NCI-H524 treated with DMSO at 0.1 percent for 48 hours (cell line): Measurements from ENCODE around the gene ZBTB22.

Source experiments
- DNase-seq: peaks from one replicate; lab custom pipeline; 2025; lab: John Stamatoyannopoulos, UW

Gene ZBTB22

DNA sequence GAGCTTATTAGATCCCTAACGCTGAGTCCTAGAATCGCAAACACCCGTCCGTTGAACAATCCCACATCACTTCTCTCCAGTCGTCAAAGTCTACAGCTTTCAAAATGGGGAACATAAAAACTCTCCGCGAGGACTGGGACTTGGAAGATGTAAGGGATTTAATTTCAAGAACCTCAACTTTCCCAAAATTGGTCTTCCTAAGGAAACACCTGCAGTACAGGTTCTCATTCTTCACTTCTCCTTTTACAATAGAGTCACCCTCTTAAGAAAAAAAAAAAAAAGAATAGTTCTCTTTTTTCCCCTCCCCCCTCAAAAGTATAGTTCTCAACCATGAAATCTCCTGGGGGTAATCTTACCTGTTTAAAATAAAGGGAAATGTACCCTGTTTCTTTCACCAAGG is 6.6 kb upstream of the ZBTB22 start:
- DNase-seq: no peak

DNA sequence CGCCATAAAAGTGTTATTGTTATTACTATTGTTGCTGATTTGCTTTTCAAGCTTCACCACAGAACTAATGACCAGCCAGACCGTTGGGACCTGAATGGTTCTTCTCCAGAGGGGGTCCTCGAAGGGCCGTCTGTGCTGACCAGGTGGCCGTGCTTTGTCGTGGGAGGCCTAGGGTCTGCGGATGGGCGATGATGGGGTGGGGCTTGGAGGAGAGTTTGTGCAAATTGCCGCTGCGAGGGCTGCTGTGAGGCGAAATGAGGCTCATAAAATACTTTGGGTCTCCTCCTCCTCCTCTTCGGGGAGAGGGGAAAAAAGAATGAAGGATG is 6.0 kb upstream of the ZBTB22 start:
- DNase-seq: no peak

DNA sequence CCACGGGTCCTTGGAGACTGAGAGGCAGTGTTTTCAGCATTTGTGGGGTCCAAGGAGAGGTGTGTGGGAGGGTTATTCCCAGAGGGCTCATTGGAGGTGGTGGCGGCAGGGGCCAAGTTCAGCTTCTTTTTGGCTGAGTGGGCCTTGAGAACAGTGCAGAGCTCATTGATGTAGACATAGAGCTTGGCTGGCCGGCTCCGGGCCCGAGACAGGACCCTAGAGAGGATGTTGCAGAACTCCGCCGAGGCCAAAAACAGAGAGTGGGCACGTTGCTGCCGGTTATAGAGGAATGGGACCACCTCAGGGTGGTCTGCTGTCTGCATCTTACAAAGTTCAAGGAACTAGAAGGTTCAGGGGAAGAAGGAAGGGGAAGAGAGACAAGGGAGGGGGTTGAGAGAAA is 3.7 kb upstream of the ZBTB22 start:
- no peak for DNase-seq

DNA sequence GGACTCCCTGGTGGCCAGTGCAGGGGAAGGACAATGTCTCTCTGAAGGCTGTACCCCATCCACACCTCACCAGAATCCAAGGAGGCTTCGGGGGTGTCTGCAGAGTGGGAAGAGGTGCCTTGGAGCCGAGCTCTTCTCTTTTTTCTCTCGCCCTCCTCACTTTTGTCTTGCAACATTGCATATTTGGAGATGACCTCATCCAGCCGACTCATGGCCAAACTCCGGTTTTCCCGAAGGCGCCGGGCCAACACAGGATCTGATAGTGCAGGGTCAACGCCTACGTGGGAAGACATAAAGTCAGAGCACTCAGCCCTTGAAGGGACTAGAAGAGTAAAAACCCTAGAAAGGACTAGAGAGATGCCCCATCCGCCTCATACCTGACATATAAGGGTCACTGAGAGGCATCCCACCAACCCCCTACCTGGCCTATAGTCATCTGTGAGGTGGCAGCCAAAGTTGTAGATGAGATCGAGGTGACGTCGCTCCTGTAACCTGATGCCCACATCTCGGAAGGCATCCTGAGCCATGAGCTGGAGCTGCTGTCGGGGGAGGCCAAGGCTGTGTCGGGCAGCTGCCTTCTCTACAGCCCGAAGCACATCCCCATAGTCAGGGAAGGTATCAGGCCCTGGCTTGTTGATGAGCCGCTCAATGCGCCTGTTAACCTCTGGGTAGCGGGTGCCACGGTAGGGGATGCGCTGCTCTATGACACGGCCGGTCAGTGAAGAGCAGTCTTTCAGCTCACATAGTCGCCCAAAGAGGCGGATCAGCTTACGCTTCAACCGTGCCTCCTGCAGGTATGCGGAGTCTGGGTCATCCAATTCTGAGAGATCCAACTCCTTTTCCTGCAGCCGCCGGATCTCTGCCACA is 3.0 kb upstream of the ZBTB22 start:
- no peak for DNase-seq

DNA sequence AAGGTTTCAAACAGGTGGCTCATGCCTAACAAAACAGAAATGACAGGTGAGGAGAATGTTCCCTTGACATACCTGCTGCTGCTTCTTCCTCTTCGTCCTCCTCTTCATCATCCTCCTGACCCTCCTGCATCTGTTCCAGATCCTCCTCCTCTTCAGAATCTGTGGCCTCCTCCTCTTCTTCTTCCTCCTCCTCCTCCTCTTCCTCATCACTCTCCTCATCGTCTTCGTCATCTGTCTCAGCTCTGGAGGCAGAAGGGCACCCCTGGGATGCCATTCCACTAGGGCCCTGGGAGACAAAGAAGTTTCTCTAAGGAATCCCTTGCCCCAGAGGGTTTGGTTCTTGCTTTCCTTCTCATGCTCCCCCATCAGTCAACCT is 2.4 kb upstream of the ZBTB22 start:
- no peak for DNase-seq

DNA sequence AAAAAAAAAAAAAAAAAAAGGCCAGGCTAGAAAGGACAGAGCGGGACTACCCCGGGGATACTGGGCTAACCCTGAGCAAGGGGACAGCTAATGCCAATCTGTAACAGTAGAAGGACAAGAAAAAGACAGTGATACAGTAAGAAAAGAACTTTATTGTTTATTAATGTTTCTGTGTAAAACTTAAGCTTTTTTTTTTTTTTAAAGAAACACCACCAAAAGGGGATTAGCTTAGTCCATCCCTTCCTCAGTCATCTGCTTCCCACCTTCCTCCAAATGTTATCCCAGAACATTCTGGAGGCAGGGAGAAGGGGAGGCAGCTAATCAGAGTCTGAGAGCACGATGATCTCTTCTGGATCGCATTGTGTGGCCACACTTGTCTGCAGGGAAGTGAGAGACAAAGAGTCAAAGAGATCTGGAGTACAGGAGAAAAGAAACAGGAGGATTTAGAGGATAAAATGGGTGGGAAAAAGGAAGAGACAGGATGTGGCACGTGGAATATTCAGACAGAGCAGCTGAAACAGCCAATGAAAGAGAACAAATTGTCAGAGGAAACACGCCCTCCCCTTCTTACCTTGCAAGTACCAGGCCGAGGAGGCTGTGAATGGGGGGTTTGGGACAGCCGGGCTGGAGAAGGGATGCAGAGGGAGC is 1.0 kb upstream of the ZBTB22 start:
- no peak for DNase-seq

DNA sequence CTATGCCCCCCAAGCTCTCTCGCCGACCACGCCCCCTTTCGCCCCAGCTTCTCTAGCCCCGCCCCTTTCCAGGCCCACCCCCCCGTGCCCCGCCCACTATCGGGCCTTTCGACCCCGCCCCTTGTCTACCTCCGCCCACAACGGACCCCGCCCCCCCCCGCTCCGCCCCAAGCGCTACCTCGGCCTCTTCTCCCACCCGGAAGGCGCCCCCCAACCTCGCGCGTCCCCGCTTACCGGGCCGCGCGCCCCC is 200 bp downstream of the ZBTB22 start:
- no peak for DNase-seq

DNA sequence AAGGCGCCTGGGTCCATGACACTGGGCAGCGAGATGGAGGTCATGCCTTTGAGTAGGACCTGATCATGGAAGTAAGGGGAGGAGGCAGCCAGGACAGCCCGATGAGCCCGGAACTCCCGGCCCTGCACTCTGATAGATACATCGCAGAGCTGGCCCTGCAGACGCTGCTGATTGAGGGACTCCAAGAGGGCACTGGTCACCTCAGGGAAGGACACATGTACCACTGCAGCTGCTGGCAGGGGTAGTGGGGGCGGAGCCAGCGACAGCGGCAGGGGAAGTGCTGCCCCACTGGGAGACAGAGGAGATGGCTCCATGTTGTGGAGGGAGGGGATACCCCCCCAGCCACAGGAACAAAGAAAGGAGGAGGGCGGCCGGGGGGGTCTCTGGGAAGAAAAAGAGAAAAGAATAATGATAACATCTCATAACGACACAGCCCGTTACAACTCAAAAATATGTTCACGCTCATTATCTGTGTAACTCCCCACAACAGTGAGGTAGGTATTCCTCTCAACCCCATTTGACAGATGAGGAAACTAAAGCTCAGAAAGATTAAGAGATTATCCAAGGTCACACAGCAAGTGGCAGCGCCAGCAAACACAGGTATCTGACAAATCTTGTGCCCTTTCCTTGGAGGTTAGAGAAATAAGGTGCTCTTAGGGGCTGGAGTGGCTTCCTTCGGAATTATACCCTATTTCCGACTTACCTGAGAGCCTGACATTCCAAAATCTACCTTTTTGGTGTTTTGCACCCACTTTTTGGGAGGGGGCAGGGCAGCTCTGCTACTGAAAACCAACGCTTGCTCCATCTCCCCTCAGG is 733 bp downstream of the ZBTB22 start:
- DNase-seq: no peak

DNA sequence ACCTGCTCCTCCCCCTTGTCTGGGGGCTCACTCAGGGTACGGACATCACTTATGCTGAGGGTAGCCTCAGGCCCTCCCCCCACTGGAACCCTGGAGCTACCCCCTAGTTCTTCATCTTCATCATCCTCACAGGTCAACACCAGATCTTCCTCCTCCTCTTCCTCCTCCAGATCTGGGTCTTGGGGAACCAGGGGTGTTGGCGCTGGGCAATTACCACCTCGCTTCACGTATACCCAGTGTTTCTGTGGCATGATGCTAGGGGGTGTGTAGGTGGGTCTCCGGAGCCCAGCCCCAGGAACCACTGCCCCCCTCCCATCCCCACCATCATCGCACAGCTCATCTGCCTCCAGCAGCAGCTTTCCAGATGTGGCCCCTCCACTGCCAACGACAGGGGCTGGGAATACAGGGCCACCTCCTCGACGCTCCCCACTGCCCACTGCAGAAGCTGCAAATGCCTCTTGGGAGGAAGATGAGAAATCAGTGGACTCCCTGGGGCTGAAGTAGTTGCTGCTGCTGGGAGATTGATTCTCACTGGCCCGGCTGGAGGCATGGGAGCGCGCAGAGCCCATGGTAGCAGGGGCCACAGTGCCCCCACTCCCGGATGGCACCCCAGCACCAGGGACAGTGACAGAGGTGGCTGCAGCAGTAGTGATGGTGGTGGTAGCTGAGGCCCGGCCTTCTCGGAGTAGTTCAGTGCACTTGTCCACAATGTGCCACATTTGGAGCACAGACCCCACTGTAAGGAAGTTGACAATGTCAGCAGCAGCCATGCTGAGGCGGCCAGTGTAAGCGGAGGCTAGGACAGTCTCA is 1.5 kb downstream of the ZBTB22 start:
- DNase-seq: no peak

DNA sequence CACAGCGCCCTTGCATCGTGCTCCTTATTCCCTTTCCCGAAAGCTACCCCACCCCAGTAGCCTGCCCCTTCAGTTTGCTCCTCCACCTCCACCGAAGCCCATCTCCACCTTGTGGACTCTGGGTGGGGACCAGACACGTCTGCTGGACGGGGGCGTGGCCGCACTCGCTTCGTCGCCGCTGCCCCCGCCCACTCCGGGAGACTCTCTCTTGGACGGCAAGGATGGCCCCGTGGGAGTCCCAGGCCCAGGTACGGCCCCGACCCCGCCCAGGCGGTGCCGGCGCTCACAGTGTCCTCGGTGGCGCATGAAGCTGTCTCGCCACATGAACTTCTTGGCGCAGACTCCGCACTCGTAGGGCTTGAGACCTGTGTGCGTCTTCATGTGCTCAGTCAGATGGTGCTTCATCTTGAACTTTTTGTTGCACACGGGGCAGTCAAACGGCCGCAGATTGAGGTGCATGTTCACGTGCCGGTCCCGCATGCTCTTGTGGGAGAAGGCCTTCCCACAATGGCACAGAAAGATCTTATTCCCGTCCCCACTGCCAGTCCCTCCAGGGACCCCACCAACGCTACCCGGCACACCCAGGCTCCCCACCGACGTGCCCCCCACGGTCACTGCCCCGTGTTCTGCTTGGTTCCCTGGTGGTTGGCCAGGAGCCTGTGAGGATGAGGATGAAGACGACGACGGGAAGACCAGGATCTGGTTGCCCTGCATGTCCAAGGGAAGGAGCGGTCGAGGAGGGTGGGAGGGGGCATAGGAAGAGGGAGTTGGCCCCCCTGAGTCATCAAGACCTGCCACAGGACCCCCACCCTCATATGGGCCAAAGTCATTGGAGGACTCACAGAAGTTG is 2.4 kb downstream of the ZBTB22 start:
- no peak for DNase-seq

DNA sequence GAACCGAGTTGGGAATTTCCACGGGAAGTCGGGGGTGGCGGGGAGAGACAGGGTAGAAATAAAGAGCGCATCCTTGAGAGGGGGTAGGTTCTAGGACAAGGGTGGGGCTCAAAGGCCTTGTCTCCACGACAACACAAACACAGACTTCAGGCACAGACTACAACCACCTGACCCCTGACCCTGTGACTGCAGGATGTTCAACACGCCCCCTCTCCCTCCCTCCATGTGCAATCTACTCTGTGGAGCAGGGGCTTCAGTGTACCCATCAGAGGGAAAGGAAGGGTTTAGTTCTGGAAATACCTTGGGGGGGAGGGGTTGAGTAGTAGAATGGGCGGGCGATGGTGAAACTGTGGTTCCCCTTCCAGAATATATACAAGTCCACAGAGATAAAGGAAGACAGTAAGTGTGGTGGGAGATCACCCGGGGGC is 3.0 kb downstream of the ZBTB22 start:
- no peak for DNase-seq

DNA sequence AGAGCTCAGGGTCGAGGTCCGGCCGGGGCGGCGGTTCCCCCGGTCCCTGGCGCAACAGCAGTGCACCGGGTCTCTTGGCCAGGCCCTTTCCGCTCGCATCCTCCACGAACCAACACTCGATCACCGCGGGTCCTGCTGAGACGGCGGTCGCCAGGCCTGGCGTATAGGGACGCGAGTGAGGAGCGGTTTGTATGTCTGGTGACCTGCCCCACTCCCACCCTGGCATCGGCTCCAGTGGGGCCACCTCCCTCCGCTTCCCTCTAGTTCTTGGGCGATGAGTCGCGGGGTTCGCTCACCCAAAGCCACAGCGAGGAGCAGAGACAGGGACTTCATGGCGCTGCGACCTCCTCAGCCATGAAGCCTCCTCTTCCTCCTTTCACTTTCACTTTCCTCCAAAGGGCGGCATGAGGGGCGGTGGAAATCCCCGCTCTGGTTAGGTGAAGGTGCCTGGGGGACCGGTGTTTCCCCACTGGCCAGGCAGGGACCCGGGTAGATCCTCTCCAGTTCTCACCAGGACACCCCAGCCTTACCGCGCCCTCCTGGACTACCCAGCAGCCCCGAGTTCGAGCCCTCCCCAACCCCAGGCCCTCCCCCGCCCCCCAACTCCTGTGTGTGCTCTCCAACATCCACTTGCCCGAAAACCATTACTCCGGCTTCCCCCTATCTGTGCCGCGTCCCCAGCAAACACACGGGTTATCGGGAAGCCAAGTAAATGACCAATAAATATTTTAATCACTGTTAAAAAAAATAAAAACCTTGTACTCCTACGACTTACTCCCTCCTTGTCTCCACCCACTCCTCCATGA is 3.6 kb downstream of the ZBTB22 start, which contains the start of gene TAPBP:
Gene TAPBP (minus strand): TSS at position 370 of the 806 bp plus-strand sequence. CDS start 37 bp downstream, at position 333.
- DNase-seq: no peak

DNA sequence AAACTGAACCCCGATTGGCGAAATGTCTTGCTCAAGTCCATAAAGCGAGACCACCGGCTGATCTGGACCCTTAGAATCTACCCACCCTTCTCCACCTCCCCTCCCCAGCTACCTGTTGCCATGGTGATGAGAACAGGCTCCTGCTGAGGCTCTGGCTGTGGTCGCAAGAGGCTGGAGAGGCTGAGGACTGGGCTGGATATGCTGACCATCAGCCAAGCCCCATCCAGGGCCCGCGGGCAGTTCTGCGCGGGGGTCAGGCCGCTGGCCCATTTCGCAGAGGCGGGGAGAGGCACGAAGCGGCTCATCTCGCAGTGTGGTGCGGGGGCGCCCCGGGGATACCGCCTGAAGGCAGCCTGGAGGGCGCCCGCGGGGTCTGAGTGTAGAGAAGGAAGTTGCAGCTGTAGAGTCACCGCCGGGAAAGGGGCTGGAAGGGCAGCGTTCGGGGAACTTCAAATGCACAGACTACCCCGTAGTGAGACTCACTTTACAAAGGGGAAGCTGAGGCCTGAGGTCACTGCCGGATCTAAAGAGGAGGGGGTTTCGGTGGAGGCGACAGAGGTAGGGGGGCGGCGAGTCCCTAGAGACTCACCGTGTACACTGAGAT is 4.3 kb downstream of the ZBTB22 start:
- DNase-seq: no peak

DNA sequence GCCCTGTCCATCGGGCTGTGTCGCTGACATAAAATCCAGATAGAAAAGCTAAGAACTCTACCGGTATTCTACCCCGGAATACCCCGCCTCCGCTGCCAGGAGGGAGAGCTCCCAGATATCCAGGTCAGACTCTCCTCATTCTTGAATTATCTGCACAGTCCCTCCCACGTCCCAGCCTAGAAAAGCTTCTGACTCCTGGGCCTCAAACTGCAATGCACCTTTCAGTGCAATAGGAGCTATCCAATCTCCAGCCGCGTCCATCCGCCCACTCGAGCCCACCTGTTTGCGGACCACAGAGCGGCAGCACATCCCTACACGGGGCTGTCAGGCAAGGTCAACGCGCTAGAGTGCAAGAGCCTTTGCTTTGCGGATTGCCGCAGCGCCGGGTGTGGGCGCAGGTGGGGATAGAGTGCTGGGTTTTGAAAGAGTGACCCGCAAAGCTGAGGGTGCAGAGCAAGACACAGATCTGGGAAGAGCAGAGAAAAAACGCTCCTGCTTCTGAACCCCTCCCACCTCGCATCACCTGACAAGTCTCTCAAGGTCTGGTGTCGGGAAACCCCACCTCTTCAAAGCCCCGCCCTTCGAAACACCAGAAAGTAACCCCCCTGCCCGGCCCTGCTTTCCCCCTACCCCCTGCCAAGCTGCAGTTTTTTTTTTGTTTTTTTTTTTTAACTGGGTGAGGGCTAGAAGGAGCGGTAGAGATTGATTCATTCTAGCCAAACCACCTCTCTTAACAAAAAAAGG is 5.0 kb downstream of the ZBTB22 start:
- DNase-seq: no peak

DNA sequence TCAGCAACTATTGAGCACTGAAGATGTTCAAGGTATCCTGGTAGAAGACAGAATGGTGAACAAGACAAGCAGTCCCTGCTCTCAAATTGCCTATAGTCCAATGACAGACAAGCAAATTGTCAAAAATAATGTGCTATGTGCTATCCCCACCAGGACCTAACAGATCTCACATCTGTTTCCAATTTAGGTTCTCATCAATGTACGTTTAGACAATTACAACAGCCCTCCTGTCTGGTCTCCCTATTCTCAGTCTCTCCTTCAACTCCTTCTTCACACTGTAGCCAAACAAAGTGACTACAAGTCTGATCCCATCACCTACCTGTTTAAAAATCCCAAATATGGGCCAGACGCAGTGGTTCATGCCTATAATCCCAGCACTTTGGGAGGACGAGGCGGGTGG is 11.2 kb downstream of the ZBTB22 start:
- no peak for DNase-seq

DNA sequence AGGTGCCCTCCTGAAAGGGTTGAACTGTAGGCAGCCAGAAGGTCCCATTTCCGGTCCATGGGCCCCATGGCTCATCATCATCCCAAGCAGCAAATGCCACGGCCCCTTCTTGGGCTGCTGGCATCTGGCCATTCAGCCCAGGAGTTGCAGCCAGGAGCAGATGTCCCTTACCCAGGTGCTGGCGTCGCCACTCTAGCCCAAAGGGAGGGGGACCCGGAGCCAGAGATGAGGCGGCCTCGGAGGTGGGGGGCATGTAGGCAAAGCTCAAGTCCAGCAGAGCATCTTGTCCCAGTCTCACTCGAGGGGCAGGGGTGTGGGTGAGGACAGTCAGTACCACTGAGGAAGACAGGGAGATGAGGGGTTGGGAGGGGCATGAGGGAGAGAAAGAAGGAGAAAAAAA is 12.5 kb downstream of the ZBTB22 start:
- DNase-seq: no peak

DNA sequence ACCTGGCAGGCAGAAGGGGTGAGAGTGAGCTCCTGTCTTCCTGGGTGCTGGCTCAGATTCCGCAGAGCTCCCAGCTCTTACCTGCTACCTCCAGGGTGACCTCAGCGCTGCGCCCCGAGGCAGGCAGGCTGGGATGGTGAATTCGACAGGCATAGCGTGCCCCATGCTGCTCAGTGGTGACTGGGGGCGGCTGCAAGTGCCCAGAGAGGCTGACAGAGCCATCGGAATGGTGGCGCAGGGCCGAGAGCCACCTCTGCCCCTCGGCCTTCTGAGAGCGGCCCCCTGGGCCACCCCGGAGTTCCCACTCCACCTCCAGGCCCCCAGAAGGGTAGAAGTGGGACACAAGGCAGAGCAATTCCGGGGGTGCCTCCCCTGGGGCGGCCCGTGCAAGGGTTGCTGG is 13.3 kb downstream of the ZBTB22 start:
- no peak for DNase-seq

DNA sequence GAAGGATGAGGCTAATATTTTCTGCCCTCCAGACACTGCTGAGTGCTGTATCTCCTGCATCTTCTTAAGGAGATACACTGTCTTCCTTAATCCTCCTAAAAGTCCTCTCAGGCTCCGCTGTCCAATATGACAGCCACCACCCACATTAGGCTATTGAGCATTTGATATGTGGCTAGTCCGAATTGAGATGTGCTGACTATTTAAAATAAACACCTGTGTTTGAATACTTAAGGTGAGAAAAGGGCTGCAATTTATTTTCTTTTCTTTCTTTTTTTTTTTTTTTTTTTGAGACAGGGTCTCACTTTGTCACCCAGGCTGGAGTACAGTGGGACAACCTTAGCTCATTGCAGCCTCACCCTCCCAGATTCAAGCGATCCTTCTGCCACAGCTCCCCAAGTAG is 15.7 kb downstream of the ZBTB22 start:
- DNase-seq: no peak

DNA sequence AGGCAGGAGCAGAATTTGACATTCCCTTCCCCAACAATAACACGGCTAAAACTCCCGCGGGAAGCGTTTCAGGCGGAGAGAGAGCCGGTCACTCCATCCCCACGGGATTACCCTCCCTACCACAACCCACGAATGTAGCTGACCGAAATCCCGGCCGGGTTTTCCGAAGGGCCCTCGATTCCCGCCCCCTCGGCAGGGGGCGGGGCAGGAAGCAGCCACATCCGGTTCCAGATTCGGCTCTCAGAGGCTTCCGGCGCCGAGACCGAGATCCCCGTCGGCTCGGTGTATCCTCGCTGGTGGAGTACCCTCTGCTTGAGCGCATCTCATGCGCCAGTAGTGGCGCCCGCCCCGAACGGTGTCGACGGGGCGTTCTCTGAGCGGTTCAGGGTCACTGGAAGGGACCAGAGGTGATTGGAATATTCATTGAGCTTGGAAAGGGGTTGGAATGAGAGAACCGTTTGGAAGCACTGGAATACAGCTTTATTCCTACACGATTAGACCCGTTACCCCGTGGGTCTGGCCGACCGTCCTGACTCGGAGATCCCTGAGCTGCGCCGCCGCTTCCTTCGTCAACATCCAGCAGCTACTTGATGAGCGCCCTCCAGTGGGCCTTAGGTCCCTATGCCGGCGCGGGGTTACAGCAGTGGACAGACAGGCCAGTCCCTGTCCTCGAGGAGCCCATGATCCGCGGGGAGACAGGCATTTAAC is 18.2 kb downstream of the ZBTB22 start:
- peak; percentile 54 for DNase-seq
